ENCODE results near the gene NPY5R.

GRCh38 chr4:163378661-163379060 is 35.0 kb downstream of the NPY5R start:
- TF ChIP-seq CTCF (IDR thresholded peaks at IDR 0.05 in 4 of 5, conservative IDR thresholded peaks at IDR 0.05 in 1 of 5) = no peak
- no peak for TF ChIP-seq POLR2A (IDR thresholded peaks at IDR 0.05)
